ENCODE data around the gene ELAC1. TPM values are rescaled to one million over a fixed set of nuclear protein-coding genes. Genes with fewer than 3 reads are reported as not detected.

The ELAC1 gene
- total and polyA plus RNA-seq, 2 of the 8 experiments (the other 6 are each of a cell fraction or from before 2014, with no cell fraction given) = 2.3 to 3.4 TPM

GRCh38 chr18:51020536-51020935, 52.7 kb downstream of the ELAC1 start:
- Histone ChIP-seq H3K4me3 (ENCODE audit: extremely low read depth in 1 of 4, insufficient read depth in 2 of 4, low read depth in 3 of 4, low read length in 4 of 4) (no peak overlapping the region), H3K23ac (ENCODE audit: insufficient read length) (no peak overlapping the region), H4K5ac (ENCODE audit: insufficient read length, low read depth, low read length) (no peak overlapping the region), H4K8ac (ENCODE audit: extremely low read depth, insufficient read depth, low read length) (no peak overlapping the region), H2BK5ac (ENCODE audit: low read depth, low read length) (no peak overlapping the region), H3K4me1 (replicated peaks in 1 of 4; ENCODE audit: control insufficient read depth in 3 of 4, insufficient read depth in 4 of 4, low read length in 3 of 4) (peaks cover 4 to 13% (median 8%) of the 10 kb centered on the region in 4 experiments), H3K27me3 (replicated peaks in 1 of 4; ENCODE audit: control insufficient read depth in 3 of 4, extremely low read depth in 1 of 4, insufficient read depth in 3 of 4, low read length in 3 of 4) (no peaks in the 10 kb centered on the region), H3K9me3 (ENCODE audit: insufficient read depth in 2 of 2, low read depth in 1 of 2, low read length in 1 of 2) (peaks cover 0 to 2% of the 10 kb centered on the region in 2 experiments; a peak in 2 of 4 replicates), H3K27ac (ENCODE audit: low read depth, low read length) (no peak overlapping the region), H3K23me2 (ENCODE audit: low read depth, low read length) (no peaks in the 10 kb centered on the region), H2BK12ac (ENCODE audit: low read depth, low read length) (no peak overlapping the region), H3K18ac (ENCODE audit: extremely low read depth, low read length) (no peak overlapping the region), H3K14ac (ENCODE audit: insufficient read length) (no peak overlapping the region), H4K91ac (replicated peaks; ENCODE audit: insufficient read length, low read length) (no peak overlapping the region), H3K4ac (replicated peaks; ENCODE audit: insufficient read length, low read depth, low read length) (no peak overlapping the region), H3K9ac (replicated peaks in 1 of 4; ENCODE audit: extremely low read depth in 1 of 4, low read depth in 3 of 4, low read length in 3 of 4) (no peak overlapping the region), H2BK15ac (ENCODE audit: low read length) (no peak overlapping the region), H2AK5ac (ENCODE audit: low read depth, low read length) (no peak overlapping the region), H3K36me3 (ENCODE audit: control insufficient read depth in 2 of 4, insufficient read depth in 4 of 4, low read length in 3 of 4) (peaks cover 0 to 3% (median 0%) of the 10 kb centered on the region in 4 experiments; a peak in 1 of 8 replicates), H3K79me2 (ENCODE audit: control insufficient read depth in 1 of 2, insufficient read depth in 2 of 2, low read length in 2 of 2) (no peaks in the 10 kb centered on the region), H3K4me2 (ENCODE audit: insufficient read depth in 1 of 2, low read depth in 2 of 2, low read length in 2 of 2) (no peak overlapping the region), H3K79me1 (ENCODE audit: low read depth, low read length) (no peaks in the 10 kb centered on the region), H2BK120ac (replicated peaks; ENCODE audit: low read depth, low read length) (no peak overlapping the region), H2AFZ (ENCODE audit: low read length) (no peak overlapping the region), H3K56ac (replicated peaks; ENCODE audit: insufficient read length, low read depth, low read length) (no peak overlapping the region), H2BK20ac (ENCODE audit: low read length) (no peak overlapping the region), H4K20me1 (replicated peaks in 1 of 2; ENCODE audit: control insufficient read depth in 1 of 2, insufficient read depth in 2 of 2, low read length in 2 of 2) (no peaks in the 10 kb centered on the region)
- ChIA-PET POLR2A (ENCODE audit: partially characterized antibody) (interaction anchor here (3.0 kb wide), 1 partner anchor 9 kb away, joined by 18 read pairs; the partner anchor contains the start of gene SMAD4), CTCF (ENCODE audit: partially characterized antibody) (interaction anchor here (0.6 kb wide), 1 partner anchor 10 kb away, joined by 3 read pairs; no protein-coding TSS in a partner anchor)
- no peak for DNase-seq (ENCODE audit: low read depth in 1 of 2, low spot score in 2 of 2)
- FAIRE-seq = no peak
- 92% methylated on average over 5 of the region's 5 CpGs; no CpG with 5 or more reads in 1 of the 2 experiments for WGBS, 2 experiments (ENCODE audit: extremely low coverage in 1 of 2, insufficient coverage in 1 of 2, insufficient read length in 1 of 2, insufficient replicate concordance in 2 of 2, low coverage in 1 of 2, low lambda C conversion rate in 2 of 2, missing lambda C conversion rate in 1 of 2)
- TF ChIP-seq TBP (IDR thresholded peaks at IDR 0.05; ENCODE audit: low read depth, low read length) (no peak), CREB1 (IDR thresholded peaks at IDR 0.05) (no peak), NRF1 (IDR thresholded peaks at IDR 0.05; ENCODE audit: low read depth, low read length) (no peak), ATF3 (IDR thresholded peaks at IDR 0.05; ENCODE audit: insufficient read depth, low read depth, low read length) (no peak)

All from H1 (cell line).